SU-DHL-6 (cell line): ENCODE measurements around the gene DMBT1.

Experiments
- EZH2phosphoT487 ChIP-seq: fragments of 200-600 bp; sonication (generic), shearing (Covaris generic); conservative IDR thresholded peaks from 2 replicates; pipeline ENCODE4 v1.6.1; 2018; ENCODE audit warnings: mild to moderate bottlenecking, antibody characterized with exemption, low read length, moderate library complexity, mixed read lengths
- TF ChIP-seq, protein P1 (sequence below): fragments of 200-600 bp; sonication (generic); IDR thresholded peaks from one replicate; pipeline ENCODE4 v1.5.1; 2017; ENCODE audit warnings: antibody characterized with exemption, mild to moderate bottlenecking, low read length, moderate library complexity; ENCODE audit not compliant: insufficient read depth, poor library complexity, severe bottlenecking

DNA sequence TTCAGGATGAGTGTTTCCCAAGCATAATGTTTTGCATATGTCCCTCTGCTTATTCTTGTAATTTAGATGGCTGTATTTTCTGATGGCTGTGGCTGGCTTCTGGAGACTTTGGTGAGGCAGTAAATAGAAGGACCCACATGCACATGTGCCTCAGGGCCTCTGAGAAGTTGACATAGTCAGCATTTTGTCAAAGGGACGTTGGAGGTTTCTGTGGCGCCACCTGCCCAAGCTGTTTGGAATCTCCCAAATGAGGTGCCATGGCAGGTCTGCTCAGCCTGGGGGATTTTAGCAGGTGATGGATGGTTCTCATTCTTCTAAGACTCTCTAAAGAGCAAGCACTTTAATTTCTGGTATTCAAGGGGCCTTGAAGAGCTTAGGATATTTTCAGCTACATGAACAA lies 109.3 kb downstream of the DMBT1 start:
- TF ChIP-seq, protein P1, sequence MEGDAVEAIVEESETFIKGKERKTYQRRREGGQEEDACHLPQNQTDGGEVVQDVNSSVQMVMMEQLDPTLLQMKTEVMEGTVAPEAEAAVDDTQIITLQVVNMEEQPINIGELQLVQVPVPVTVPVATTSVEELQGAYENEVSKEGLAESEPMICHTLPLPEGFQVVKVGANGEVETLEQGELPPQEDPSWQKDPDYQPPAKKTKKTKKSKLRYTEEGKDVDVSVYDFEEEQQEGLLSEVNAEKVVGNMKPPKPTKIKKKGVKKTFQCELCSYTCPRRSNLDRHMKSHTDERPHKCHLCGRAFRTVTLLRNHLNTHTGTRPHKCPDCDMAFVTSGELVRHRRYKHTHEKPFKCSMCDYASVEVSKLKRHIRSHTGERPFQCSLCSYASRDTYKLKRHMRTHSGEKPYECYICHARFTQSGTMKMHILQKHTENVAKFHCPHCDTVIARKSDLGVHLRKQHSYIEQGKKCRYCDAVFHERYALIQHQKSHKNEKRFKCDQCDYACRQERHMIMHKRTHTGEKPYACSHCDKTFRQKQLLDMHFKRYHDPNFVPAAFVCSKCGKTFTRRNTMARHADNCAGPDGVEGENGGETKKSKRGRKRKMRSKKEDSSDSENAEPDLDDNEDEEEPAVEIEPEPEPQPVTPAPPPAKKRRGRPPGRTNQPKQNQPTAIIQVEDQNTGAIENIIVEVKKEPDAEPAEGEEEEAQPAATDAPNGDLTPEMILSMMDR, result no peak
- TF ChIP-seq EZH2phosphoT487, result no peak
